Measurements from ENCODE around the gene RAB8A.
"Not testable (repeated sequence)": the region's sequence is repeated elsewhere in the genome, so short reads cannot be mapped to it uniquely, and the experiment has no call there.

Gene RAB8A

GRCh38 chr19:16111909-16112752 is 442 bp downstream of the RAB8A start:
- DNase-seq (ENCODE audit: low read depth in 2 of 3, low spot score in 2 of 3) = no peak

- no peak for DNase-seq (ENCODE audit: low read depth in 2 of 3, low spot score in 2 of 3)
These were observed 1.1 kb downstream of the RAB8A start for GRCh38 chr19:16112778-16113177.

GRCh38 chr19:16113727-16114126 is 2.0 kb downstream of the RAB8A start:
- DNase-seq (ENCODE audit: low read depth in 2 of 3, low spot score in 2 of 3) = no peak

- no peak for DNase-seq (ENCODE audit: low read depth in 2 of 3, low spot score in 2 of 3)
These were observed 3.8 kb downstream of the RAB8A start for GRCh38 chr19:16115301-16116039.

- DNase-seq (ENCODE audit: low read depth in 2 of 3, low spot score in 2 of 3) = no peak
These were observed 4.4 kb downstream of the RAB8A start for GRCh38 chr19:16116067-16116466.

GRCh38 chr19:16117594-16118033 is 5.9 kb downstream of the RAB8A start:
- DNase-seq (ENCODE audit: low read depth in 2 of 3, low spot score in 2 of 3) = no peak

- DNase-seq (ENCODE audit: low read depth in 2 of 3, low spot score in 2 of 3) = peak in 1 of 3 experiments; percentile 27
These were observed 6.9 kb downstream of the RAB8A start for GRCh38 chr19:16118489-16119033.

GRCh38 chr19:16119075-16119857 is 7.6 kb downstream of the RAB8A start:
- DNase-seq (ENCODE audit: low read depth in 2 of 3, low spot score in 2 of 3) = not testable (repeated sequence)

GRCh38 chr19:16121141-16121540 is 9.5 kb downstream of the RAB8A start:
- DNase-seq (ENCODE audit: low read depth in 2 of 3, low spot score in 2 of 3) = no peak

- DNase-seq (ENCODE audit: low read depth in 2 of 3, low spot score in 2 of 3) = no peak
These were observed 10.3 kb downstream of the RAB8A start for GRCh38 chr19:16121967-16122366.

- DNase-seq (ENCODE audit: low read depth in 2 of 3, low spot score in 2 of 3) = no peak
These were observed 13.3 kb downstream of the RAB8A start for GRCh38 chr19:16124953-16125352.

GRCh38 chr19:16125737-16126495 is 14.2 kb downstream of the RAB8A start:
- DNase-seq (ENCODE audit: low read depth in 2 of 3, low spot score in 2 of 3) = no peak

GRCh38 chr19:16127080-16127479 is 15.4 kb downstream of the RAB8A start:
- DNase-seq (ENCODE audit: low read depth in 2 of 3, low spot score in 2 of 3) = no peak

- no peak for DNase-seq (ENCODE audit: low read depth in 2 of 3, low spot score in 2 of 3)
These were observed 16.2 kb downstream of the RAB8A start for GRCh38 chr19:16127776-16128371.

GRCh38 chr19:16131648-16132047 is 20.0 kb downstream of the RAB8A start:
- DNase-seq (ENCODE audit: low read depth in 2 of 3, low spot score in 2 of 3) = no peak

- no peak for DNase-seq (ENCODE audit: low read depth in 2 of 3, low spot score in 2 of 3)
These were observed 22.1 kb downstream of the RAB8A start for GRCh38 chr19:16133818-16134217.

- no peak for DNase-seq (ENCODE audit: low read depth in 2 of 3, low spot score in 2 of 3)
These were observed 22.8 kb downstream of the RAB8A start for GRCh38 chr19:16134510-16134909.

- DNase-seq (ENCODE audit: low read depth in 2 of 3, low spot score in 2 of 3) = no peak
These were observed 23.9 kb downstream of the RAB8A start for GRCh38 chr19:16135430-16136127.

- no peak for DNase-seq (ENCODE audit: low read depth in 2 of 3, low spot score in 2 of 3)
These were observed 24.7 kb downstream of the RAB8A start for GRCh38 chr19:16136185-16136999.

Data from activated CD8-positive, alpha-beta memory T cell treated with anti-CD3 and anti-CD28 coated beads for 48 hours (primary cell).